HG03064 (cell line): ENCODE measurements around the gene SH3PXD2A.

Experiments
- ATAC-seq: cut with Tn5 transposase; IDR thresholded peaks from one replicate; pipeline ENCODE4 v1.9.1; 2021; ENCODE audit warnings: low read depth; ENCODE audit not compliant: unreplicated experiment

SH3PXD2A gene

GRCh38 chr10:103758294-103758681 lies 97.1 kb downstream of the SH3PXD2A start:
- no peak for ATAC-seq

- ATAC-seq = no peak
Observed at GRCh38 chr10:103757531-103758293, 97.7 kb downstream of the SH3PXD2A start.

GRCh38 chr10:103756277-103756869 lies 99.0 kb downstream of the SH3PXD2A start:
- ATAC-seq = no peak

GRCh38 chr10:103752680-103753248 lies 102.6 kb downstream of the SH3PXD2A start:
- ATAC-seq = no peak

GRCh38 chr10:103751667-103752290 lies 103.6 kb downstream of the SH3PXD2A start:
- no peak for ATAC-seq

GRCh38 chr10:103750836-103751235 lies 104.5 kb downstream of the SH3PXD2A start:
- ATAC-seq = no peak

- no peak for ATAC-seq
Observed at GRCh38 chr10:103749779-103750178, 105.6 kb downstream of the SH3PXD2A start.

- ATAC-seq = no peak
Observed at GRCh38 chr10:103748020-103748419, 107.4 kb downstream of the SH3PXD2A start.

GRCh38 chr10:103747193-103747865 lies 108.0 kb downstream of the SH3PXD2A start:
- ATAC-seq = no peak

GRCh38 chr10:103746598-103746997 lies 108.8 kb downstream of the SH3PXD2A start:
- ATAC-seq = no peak

GRCh38 chr10:103745341-103746247 lies 109.8 kb downstream of the SH3PXD2A start:
- no peak for ATAC-seq

- ATAC-seq = no peak
Observed at GRCh38 chr10:103742824-103743223, 112.6 kb downstream of the SH3PXD2A start.

GRCh38 chr10:103740611-103741010 lies 114.8 kb downstream of the SH3PXD2A start:
- ATAC-seq = no peak

GRCh38 chr10:103739039-103739764 lies 116.2 kb downstream of the SH3PXD2A start:
- ATAC-seq = no peak

GRCh38 chr10:103737735-103738367 lies 117.5 kb downstream of the SH3PXD2A start:
- no peak for ATAC-seq

GRCh38 chr10:103736763-103737162 lies 118.6 kb downstream of the SH3PXD2A start:
- ATAC-seq = no peak

- no peak for ATAC-seq
Observed at GRCh38 chr10:103736044-103736443, 119.3 kb downstream of the SH3PXD2A start.

- ATAC-seq = no peak
Observed at GRCh38 chr10:103734731-103735130, 120.6 kb downstream of the SH3PXD2A start.

GRCh38 chr10:103733045-103733419 lies 122.3 kb downstream of the SH3PXD2A start:
- ATAC-seq = no peak
